ENCODE results near the gene SPEM3.

DNA sequence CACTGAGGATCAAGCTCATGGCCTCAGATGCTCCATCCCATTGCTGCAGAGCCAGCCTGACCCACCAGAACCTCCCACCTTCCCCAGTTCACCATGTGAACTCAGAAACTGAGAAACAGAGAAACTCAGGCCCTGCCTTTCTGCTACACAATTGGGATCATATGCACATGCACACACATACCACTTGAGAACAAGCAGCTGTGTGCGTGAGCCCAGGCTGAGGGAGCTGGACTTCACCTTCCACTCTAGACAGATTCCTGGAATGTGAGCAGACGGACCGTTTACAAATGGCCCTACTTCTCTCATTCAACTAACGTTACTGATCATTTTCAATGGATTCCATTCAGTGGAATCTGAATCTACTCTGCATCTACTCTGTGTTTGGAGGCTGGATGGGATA, 5.0 kb upstream of the SPEM3 start:
- TF ChIP-seq RCOR1 (IDR thresholded peaks at IDR 0.05; ENCODE audit: insufficient replicate concordance, low read length) (no peak), MAFK (IDR thresholded peaks at IDR 0.05; ENCODE audit: low read depth, low read length) (no peak), CTCF (conservative IDR thresholded peaks at IDR 0.05; ENCODE audit: low read depth, low read length) (no peak), POLR2A (IDR thresholded peaks at IDR 0.05; ENCODE audit: low read depth, low read length) (no peak), RAD21 (IDR thresholded peaks at IDR 0.05; ENCODE audit: low read length) (no peak), SMC3 (IDR thresholded peaks at IDR 0.05; ENCODE audit: low read depth, low read length) (no peak)
